Measurements from ENCODE around the gene FBXW7.
"Not testable (repeated sequence)": the region's sequence is repeated elsewhere in the genome, so short reads cannot be mapped to it uniquely, and the experiment has no call there.

FBXW7 gene

DNA sequence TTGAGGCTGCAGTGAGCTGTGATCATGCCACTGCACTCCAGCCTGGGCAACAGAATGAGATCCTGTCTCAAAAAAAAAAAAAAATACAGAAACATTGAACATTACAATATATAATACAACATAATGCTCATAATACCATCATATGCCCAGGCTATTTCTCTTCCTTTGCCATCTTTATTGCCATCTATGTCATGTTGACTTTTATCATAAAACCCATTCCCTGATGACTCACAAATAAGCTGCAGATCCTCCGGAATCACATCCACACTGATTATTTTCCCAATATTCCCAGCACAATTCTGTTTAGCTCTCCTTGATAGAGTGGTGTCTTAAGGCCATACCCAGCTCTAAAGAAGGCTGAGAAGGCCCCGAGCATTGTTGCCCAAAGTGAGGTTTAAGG, 9.2 kb upstream of the FBXW7 start:
- no peak for DNase-seq (ENCODE audit: low read depth in 1 of 2, low spot score in 1 of 2)

DNA sequence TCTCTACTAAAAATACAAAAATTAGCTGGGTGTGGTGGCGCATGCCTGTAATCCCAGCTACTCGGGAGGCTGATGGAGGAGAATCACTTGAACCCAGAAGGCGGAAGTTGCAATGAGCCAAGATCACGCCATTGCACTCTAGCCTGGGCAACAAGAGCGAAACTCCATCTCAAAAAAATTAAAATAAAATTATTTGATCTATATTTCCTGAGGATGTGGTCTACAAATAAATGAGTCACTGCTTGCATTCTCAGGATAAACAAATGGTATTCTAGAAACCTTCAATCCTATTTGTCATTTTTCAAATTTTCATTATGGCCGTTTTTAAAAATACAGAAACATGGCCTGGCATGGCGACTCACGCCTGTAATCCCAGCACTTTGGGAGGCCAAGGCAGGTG, 8.6 kb upstream of the FBXW7 start:
- not testable (repeated sequence) for DNase-seq (ENCODE audit: low read depth in 1 of 2, low spot score in 1 of 2)

DNA sequence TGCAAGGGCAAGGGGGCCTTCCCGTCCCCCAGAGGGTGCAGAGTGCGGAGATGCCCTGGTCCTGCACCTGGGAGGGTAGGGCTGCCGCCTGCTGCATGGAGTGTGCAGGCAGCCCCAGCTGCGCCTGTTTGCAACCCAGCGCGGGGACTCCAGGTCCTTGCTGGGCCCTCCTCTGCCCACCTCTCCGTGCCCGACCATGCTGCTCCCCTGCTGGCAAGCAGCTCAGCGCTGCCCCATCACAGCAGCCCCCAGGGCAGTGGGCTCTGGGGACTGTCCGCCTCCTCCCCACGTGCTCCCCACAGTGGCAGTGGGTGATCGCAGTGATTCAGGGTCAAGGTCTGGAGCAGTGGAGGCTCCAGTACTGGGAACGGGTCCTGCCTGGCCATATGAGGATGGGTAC, 5.0 kb upstream of the FBXW7 start:
- DNase-seq (ENCODE audit: low read depth in 1 of 2, low spot score in 1 of 2), result no peak

DNA sequence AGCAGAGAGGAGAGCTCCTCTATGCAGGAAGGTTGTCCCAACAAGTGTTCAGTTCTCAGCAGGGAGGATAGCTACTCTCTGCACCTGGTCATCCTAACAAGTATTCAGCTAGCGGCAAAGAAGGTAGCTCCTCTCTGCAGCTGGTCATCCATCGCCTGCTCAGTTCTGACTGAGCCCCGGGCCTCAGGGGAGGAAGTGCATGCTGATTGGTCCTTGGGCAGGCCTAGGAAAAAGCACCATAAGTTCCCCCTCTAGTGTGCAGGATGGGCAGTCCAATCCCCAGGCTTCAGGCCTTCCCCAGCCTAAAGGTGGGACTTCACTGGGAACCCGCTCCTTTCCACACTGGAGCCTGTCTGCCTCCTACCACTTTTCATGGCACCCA, 4.4 kb upstream of the FBXW7 start:
- DNase-seq (ENCODE audit: low read depth in 1 of 2, low spot score in 1 of 2), result no peak

DNA sequence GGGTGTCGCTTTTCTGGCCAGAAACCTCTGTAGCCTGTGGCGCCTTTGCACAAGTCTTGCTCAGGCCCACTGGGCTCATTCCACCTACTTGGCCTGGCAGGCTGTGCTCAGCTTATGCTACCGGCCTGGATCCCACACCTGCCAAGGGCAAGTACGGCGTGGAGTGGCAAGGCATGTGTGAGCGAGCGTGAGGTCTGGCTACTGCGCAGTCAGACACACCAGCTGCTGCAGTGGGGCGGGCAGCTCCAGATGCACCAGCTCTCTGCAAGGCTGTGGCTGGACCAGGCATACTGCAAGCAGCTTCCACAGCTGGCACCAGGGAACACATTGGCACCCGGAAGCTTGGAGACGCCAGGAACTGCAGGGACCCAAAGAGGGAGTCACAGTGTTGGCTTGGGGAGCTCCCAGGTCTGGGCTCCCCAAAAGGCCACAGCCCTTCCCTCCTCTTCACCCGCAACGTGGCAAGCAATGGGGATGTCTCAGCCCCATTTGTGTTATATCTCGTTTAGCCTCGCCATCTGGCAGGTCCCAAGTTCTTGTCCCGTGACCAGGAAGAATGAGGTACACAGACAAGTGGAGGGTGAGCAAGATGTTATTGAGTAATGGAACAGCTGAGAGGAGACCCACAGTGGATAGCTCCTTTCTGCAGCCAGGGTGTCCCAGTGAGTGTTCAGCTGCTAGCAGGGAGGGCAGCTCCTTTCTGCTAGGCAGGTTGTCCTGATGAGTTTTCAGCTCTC, 3.8 kb upstream of the FBXW7 start:
- no peak for DNase-seq (ENCODE audit: low read depth in 1 of 2, low spot score in 1 of 2)

DNA sequence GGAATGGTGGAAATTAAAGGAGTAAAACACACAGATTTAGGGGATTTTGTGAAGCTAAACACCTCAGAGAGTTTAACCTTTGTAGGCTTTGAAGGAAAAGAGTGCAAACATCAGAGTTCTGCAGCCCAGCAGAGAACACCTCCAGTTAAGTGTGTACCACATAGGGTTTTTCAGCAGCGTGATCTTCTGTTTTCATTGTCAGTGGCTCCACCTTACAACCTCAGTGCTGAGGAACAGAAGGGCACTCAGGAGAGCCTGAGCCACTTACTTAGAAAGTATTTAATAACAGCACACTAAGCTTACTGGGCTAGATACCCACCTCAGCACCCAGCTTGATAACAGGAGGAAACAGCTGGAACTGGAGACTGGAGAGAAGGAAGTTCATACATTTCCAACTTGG, 2.0 kb upstream of the FBXW7 start:
- no peak for DNase-seq (ENCODE audit: low read depth in 1 of 2, low spot score in 1 of 2)

DNA sequence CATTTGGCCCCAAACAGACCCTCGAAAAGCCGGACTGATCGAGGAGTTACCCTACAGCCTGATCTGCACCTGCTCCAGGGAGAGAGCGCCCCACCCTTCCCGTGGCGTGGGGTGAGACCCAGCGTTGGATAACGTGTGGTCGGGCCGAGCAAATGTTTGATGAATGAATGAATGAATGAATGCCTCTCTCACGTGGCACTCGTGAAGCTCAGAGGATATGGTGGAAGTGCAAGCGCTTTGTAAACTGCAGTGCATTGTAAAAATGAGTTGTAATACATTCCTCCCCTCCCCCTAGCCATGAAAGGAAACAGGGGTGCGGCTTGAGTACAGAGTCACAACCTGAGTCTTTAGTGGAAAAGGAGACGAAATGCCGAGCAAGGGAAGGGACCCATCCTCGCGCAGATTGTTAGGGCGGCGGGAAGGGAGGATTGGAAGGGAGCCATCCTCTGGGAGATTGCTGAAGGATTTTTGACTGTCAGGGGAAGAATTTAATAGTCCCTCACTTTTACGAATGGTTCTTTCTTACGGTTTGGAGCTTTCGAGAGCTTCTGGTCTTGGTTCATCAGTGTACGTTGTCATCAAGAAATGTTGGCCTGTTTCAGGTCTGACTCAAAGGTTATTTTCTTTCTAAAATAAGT, 772 bp upstream of the FBXW7 start:
- no peak for DNase-seq (ENCODE audit: low read depth in 1 of 2, low spot score in 1 of 2)

DNA sequence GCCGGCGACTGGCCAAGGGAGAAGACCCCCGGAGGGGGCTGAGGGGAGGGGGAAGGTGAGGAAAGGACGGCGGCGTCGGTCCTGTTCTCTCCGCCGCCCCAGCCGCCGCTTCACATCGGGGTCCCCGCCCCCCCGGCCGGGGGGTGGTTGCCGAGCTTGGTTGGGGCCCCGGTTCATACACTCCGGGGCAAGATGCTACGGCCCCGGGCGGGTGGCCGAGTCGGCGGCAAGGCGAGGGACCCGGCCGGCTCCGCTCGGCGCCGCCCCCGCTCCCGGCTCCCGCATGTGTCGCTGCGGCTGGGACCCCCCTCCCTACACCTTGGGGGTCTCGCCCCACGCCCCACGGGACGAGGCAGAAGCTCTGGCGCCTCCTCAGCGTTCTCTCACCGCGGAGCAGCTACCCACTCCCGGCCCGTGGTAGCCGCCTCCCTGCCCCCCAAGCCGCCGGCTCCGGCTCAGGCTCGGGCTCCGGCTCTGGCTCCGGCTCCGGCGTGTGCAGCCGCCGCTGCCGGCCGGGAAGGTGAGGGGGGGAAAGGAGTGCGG, 461 bp downstream of the FBXW7 start:
- no peak for DNase-seq (ENCODE audit: low read depth in 1 of 2, low spot score in 1 of 2)

DNA sequence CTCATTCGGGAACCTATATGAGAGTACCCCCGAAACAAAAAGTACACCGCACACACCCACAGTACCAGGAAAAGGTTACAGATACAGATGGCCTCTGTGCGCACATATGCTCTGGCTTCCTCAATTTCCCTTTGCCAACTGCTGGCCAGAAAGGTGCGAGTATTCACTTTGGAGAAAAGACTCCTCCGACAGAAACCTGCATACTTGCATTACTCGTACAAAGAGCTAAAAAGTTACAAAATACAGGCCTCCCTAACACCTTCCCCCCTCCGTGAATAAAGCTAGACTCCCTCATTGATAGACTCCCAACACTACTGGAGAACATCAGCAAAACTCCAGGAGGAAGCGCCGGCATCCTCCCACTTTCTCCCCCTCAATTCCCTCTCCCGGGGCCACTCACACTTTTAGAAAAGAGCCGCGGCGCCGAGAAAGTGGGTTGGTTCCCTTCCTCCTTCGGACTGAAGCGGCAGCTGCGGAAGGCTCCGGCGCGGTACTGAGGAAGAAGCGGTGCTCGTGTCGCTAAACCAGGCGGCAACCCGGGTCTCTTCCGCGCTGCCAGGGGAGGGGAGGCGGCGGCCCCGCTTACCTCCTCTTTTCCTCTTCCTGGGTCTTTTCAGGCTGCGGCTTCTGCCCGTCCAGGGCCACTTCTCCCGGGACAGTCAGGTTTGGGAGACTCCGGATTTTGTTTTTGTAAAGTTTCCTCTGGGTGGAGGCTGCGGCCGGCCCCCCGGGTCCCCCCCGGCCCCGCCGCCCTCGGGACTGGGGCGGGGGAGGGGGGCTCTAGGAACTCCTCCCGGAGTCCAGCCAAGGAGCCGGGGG, 1.1 kb downstream of the FBXW7 start:
- peak; percentile 15 to 20 for DNase-seq (ENCODE audit: low read depth in 1 of 2, low spot score in 1 of 2)

DNA sequence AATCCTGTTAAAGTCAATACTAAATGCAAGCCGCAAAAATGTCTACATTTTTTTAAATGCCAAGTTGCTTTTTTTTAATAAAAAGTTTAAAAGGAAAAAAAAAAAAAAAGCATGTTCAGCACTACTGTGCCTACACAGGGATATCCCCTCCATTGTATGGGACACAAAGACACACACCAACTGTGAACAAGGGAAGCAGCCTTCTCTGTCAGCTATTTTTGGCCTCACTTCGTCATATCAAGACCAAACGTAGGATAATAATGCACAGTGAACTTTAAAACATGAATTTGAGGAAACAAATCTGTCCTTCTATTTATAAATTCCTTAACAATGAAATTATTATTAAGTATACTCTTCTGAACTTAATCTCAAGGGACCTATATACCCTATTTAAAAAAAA, 4.4 kb downstream of the FBXW7 start:
- DNase-seq (ENCODE audit: low read depth in 1 of 2, low spot score in 1 of 2), result no peak

DNA sequence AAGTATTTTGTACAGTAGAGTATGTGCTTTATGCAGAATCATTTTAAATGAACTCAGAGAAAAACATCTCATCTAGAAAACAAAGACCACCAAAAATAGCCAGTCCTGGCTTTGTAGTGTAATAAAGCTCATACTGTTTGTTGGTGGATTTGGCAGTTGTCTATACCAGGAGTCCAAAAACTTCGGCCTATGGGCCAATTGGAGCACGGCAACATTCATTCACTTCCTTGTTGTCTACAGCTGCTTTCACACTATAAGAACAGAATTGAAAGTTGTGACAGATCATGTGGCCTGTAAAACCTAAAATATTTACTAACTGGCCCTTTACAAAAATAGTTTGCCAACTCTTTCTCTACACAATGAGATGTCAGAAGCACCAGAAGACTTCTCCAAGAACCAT, 5.3 kb downstream of the FBXW7 start:
- DNase-seq (ENCODE audit: low read depth in 1 of 2, low spot score in 1 of 2), result no peak

DNA sequence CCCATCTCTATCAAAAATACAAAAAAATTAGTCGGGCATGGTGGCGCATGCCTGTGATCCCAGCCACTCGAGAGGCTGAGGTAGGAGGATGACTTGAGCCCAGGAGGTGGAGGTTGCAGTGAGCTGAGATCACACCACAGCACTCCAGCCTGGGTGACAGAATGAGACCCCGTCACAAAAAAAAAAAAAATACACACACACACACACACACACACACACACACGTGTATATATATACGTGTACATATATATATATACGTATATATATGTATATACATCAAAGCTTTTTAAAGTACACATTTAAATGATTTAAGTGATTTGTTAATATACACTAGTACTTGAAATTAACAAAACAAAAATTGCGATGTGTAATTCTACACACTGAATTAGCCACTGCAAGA, 6.0 kb downstream of the FBXW7 start:
- no peak for DNase-seq (ENCODE audit: low read depth in 1 of 2, low spot score in 1 of 2)

DNA sequence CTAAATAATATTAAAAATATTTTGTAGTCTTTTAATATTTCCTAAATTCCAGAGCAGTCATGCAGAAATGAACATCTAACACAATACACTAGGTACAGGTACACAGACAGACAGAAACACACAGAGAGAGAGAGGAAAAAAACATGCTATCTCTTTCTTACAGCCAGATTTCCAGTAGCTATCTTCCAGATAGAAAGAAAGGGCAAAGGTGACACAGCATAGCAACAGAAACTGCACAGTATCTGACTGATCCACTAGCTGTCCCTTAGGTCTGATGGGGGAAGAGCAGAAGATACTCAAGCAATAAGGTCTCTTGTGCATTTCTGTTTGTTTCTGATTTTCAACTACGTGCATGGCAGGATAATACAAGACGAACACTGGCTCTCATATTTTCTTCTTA, 7.8 kb downstream of the FBXW7 start:
- DNase-seq (ENCODE audit: low read depth in 1 of 2, low spot score in 1 of 2), result no peak

DNA sequence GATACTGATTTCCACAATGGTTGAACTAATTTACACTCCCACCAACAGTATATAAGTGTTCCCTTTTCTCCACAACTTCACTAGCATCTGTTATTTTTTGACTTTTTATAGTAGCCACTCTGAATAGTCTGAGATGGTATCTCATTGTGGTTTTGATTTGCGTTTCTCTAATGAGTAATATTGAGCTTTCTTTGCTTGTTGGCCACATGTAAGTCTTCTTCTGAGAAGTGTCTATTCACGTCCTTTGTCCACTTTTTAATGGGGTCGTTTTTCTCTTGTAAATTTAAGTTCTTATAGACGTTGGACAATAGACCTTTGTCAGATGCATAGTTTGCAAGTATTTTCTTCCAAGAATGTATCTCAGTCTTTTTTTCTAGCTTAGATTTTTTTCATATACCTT, 10.0 kb downstream of the FBXW7 start:
- no peak for DNase-seq (ENCODE audit: low read depth in 1 of 2, low spot score in 1 of 2)

DNA sequence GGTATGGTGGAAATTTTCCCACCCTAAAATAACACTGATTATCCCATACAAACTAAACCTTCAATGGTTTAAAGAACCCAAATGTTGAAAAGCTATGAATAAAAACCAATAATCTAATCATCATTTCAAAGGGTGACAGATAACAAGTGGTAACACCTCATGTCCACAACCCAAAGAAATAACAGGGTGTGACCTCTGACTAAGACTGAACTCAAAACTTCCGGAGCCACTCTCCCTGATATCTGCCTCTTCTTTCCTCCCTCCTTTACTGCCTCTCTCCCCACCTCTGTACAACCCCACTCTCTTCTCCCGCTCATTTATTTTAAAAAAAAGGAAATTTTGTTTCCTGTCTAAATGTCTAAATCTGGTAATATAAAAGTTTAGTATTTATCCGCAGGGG, 11.5 kb downstream of the FBXW7 start:
- DNase-seq (ENCODE audit: low read depth in 1 of 2, low spot score in 1 of 2), result no peak

DNA sequence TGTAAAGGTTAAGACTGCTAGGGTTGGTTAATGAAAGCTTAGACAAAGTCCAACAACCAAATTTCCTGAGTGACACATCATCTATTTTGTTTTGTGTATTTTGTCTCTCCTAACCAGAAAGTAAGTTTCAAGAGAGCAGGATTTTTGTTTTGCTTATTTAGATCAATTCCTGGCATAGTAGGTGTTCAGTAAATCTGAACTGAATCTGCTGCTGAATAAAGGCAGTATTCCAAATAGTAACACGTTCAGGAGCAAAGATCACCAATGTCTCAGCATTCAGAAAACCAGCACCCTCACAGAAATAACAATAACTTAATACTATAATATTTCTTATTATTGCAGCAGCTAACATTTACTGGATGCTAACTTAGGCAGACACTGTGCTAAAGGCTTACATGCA, 12.2 kb downstream of the FBXW7 start:
- no peak for DNase-seq (ENCODE audit: low read depth in 1 of 2, low spot score in 1 of 2)

DNA sequence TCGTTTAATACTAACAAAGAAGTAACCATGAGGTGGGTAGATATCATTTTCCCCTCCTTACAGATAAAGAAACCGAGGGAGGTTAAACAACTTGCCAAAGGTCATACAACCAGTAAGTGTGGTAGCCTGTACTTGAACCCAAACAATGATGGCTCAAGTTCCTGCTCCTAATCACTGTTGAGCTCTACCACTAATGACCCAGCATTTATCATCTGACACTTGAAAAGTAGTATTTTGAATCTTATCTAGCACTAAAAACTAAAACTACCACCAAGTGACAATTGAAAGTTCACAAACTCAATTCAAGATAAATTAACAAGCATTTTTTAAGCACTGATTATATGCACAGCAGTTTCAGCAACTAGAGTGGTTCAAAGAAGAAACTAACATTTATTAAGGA, 13.1 kb downstream of the FBXW7 start:
- DNase-seq (ENCODE audit: low read depth in 1 of 2, low spot score in 1 of 2), result no peak

DNA sequence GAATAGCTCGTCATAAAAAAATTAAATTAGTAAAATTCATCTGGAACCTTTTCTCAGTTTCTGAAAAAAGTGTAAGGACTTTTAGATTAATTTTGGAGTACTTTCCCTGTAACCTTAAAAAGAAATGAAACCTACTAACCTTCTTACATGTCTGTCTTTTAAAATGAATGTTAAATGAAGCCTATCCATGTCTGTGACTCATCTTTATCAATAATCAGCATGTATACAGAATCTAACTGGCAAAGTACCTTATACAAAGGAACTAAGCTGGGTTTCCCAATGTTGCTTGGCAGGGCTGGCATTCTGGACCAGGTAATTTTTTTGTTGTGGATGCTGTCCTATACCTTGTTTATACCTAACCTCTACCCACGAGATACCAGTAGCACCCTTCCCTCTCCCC, 13.6 kb downstream of the FBXW7 start:
- no peak for DNase-seq (ENCODE audit: low read depth in 1 of 2, low spot score in 1 of 2)

DNA sequence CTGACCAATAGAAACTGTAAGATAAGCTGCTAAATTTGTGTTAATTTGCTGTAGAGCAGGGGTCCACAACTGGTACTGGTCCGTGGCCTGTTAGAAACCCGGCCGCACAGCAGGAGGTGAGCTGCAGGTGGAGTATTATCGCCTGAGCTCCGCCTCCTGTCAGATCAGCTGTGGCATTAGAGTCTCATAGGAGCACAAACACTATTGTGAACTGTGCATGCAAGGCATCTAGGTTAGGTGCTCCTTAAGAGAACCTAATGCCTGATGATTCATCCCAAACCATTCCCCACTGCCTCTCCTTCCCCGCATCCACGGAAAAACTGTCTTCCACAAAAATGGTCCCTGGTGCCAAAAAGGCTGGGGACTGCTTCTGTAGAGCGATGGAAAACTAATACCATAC, 19.7 kb downstream of the FBXW7 start:
- no peak for DNase-seq (ENCODE audit: low read depth in 1 of 2, low spot score in 1 of 2)

DNA sequence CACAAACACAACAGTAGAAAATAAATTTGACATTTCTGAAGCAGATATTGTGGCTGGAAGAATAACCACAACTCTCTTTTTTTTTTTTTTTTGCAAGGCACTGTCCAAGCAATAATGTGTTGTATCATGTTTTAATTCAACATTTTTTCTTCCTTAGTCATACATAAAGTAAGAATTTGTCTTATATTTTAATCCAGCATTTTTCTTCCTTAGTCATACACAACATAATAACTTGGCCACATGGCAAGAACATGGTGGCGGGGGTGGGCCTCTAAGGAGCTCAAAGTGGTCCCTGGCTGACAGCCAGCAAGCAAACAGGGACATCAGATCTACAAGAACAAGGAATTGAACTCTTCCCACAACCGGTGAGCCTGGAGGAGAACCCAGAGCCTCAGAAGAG, 20.2 kb downstream of the FBXW7 start:
- DNase-seq (ENCODE audit: low read depth in 1 of 2, low spot score in 1 of 2), result no peak

DNA sequence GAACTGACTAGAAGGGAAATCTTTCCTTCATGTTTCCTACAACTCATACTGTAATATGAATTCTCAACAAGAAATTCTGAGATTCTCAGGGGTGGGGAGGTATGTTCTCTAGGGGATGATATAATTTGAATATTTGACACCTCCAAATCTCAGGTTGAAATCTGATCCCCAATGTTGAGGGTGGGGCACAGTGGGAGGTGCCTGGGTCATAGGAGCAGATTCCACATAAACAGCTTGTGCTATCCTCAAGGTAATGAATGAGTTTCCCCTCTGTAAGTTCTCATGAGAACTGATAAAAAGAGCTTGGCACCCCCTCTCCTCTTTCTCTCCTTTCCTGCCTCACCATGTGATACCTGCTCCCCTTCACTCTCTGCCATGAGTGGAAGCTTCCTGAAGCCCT, 21.5 kb downstream of the FBXW7 start:
- DNase-seq (ENCODE audit: low read depth in 1 of 2, low spot score in 1 of 2), result no peak

DNA sequence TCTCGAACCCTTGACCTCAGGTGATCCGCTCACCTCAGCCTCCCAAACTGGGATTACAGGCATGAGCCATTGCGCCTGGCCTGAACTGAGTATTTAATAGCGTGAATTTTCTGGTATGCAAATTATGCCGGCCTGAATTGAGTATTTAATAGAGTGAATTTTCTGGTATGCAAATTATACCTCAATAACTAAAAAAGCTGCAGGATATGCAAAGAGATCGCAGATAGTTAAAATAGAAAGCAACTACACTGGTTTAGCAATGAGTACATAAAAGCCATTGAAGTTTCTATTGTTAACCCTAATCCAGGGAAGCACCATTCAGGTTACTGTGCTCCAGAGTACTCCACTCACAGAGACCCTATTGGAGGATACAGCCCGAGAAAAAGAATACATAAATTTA, 22.8 kb downstream of the FBXW7 start:
- DNase-seq (ENCODE audit: low read depth in 1 of 2, low spot score in 1 of 2), result no peak
